Brain microvascular endothelial cell (primary cell): ENCODE measurements around the gene FBXW8.

Experiments
- DNase-seq: peaks from one replicate; pipeline ENCODE4 v3.0.0-alpha.2; 2020
- H3K27ac ChIP-seq: fragments of 250-450 bp; sonication (Bioruptor Pico); 2 replicates; pipeline ENCODE4 v1.5.1; 2020; ENCODE audit warnings: mild to moderate bottlenecking, moderate library complexity
- H3K27me3 ChIP-seq: fragments of 250-450 bp; sonication (Bioruptor Pico); replicated peaks from 2 replicates; pipeline ENCODE4 v1.5.1; 2020; ENCODE audit warnings: mild to moderate bottlenecking
- H3K36me3 ChIP-seq: fragments of 250-450 bp; sonication (Bioruptor Pico); replicated peaks from 2 replicates; pipeline ENCODE4 v1.5.1; 2020; ENCODE audit warnings: mild to moderate bottlenecking
- H3K4me3 ChIP-seq: 2 replicates; pipeline ENCODE4 v1.5.1; 2011; ENCODE audit warnings: low read depth, mild to moderate bottlenecking, control low read depth, low read length, moderate library complexity
- in situ Hi-C: cut with HindIII; loops from 2 replicates; pipeline ENCODE4 v1.10.0; 2017; ENCODE audit warnings: low sequenced_read_pairs, low pct_ligation_motif_present
- TF ChIP-seq, protein P1 (sequence below): IDR thresholded peaks from 2 replicates; pipeline ENCODE4 v1.5.1; 2011; ENCODE audit warnings: low read depth, mild to moderate bottlenecking, moderate library complexity, low read length, control low read depth, inconsistent platforms; ENCODE audit errors: missing control alignments

Gene FBXW8

GRCh38 chr12:117040496-117040895 is 129.7 kb downstream of the FBXW8 start:
- Histone ChIP-seq H3K36me3 (no peaks in the 10 kb centered on the region), H3K27me3 (peaks cover 7% of the 10 kb centered on the region), H3K27ac (no peak overlapping the region), H3K4me3 (no peak overlapping the region)
- no peak for DNase-seq
- TF ChIP-seq, protein P1, sequence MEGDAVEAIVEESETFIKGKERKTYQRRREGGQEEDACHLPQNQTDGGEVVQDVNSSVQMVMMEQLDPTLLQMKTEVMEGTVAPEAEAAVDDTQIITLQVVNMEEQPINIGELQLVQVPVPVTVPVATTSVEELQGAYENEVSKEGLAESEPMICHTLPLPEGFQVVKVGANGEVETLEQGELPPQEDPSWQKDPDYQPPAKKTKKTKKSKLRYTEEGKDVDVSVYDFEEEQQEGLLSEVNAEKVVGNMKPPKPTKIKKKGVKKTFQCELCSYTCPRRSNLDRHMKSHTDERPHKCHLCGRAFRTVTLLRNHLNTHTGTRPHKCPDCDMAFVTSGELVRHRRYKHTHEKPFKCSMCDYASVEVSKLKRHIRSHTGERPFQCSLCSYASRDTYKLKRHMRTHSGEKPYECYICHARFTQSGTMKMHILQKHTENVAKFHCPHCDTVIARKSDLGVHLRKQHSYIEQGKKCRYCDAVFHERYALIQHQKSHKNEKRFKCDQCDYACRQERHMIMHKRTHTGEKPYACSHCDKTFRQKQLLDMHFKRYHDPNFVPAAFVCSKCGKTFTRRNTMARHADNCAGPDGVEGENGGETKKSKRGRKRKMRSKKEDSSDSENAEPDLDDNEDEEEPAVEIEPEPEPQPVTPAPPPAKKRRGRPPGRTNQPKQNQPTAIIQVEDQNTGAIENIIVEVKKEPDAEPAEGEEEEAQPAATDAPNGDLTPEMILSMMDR: no peak
- in situ Hi-C loops: no loop called here

GRCh38 chr12:117041798-117042170 is 131.0 kb downstream of the FBXW8 start:
- Histone ChIP-seq H3K27ac (no peak overlapping the region), H3K36me3 (no peaks in the 10 kb centered on the region), H3K27me3 (peaks cover 8% of the 10 kb centered on the region), H3K4me3 (no peak overlapping the region)
- TF ChIP-seq, protein P1: no peak
- in situ Hi-C loops: no loop called here
- no peak for DNase-seq

- no peak overlapping the region for H3K27ac ChIP-seq
- H3K4me3 ChIP-seq: no peak overlapping the region
- in situ Hi-C loops: no loop called here
- H3K36me3 ChIP-seq: no peaks in the 10 kb centered on the region
- peaks cover 8% of the 10 kb centered on the region for H3K27me3 ChIP-seq
- DNase-seq: peak; percentile 34
- TF ChIP-seq, protein P1: no peak
Measured at GRCh38 chr12:117042171-117042842, 131.6 kb downstream of the FBXW8 start.

DNA sequence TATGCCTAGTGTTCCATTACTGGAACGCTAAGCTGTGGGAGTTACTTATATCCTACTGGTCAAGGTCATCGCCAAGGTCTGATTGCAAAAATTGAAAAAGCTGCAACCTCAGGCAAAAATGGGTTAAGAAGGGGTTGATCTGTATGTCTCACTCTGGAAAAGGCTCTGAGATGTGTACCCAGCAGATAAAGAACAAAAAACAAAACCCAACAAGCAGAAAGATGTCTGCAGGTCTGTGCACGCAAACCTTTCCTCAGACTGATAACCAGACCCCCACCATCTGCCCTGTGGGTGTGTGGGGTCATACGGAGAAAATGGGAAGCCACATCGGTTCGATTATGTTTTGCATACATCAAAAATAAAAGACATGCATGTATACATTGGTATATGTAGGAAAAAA is 132.1 kb downstream of the FBXW8 start:
- no peak overlapping the region for H3K27ac ChIP-seq
- in situ Hi-C loops: no loop called here
- peaks cover 8% of the 10 kb centered on the region for H3K27me3 ChIP-seq
- H3K4me3 ChIP-seq: no peak overlapping the region
- no peak for DNase-seq
- H3K36me3 ChIP-seq: no peaks in the 10 kb centered on the region
- TF ChIP-seq, protein P1: no peak

- H3K27me3 ChIP-seq: peaks cover 8% of the 10 kb centered on the region
- H3K36me3 ChIP-seq: no peaks in the 10 kb centered on the region
- TF ChIP-seq, protein P1: no peak
- in situ Hi-C loops: no loop called here
- H3K4me3 ChIP-seq: no peak overlapping the region
- H3K27ac ChIP-seq: no peak overlapping the region
- DNase-seq: no peak
Measured at GRCh38 chr12:117044311-117044710, 133.6 kb downstream of the FBXW8 start.

GRCh38 chr12:117044790-117045159 is 134.0 kb downstream of the FBXW8 start:
- no peaks in the 10 kb centered on the region for H3K36me3 ChIP-seq
- in situ Hi-C loops: no loop called here
- H3K4me3 ChIP-seq: no peak overlapping the region
- no peak for DNase-seq
- H3K27ac ChIP-seq: no peak overlapping the region
- H3K27me3 ChIP-seq: peaks cover 8% of the 10 kb centered on the region
- TF ChIP-seq, protein P1: no peak
